A549 (cell line): Measurements from ENCODE around the gene TAF1A. TPM values are rescaled to one million over a fixed set of nuclear protein-coding genes. Genes with fewer than 3 reads are reported as not detected.

Source experiments
- ATAC-seq, 2 experiments: fragments of 200-7000 bp in 1 of 2; fragments of >200 bp in 1 of 2; cut with Nextera tagmentation in 1 of 2; cut with Tn5 transposase in 1 of 2; 3 replicates each; pipeline versions ENCODE4 v1.8.0 to v1.9.1; 2018 to 2020; ENCODE audit warnings: mild to moderate bottlenecking in 1 of 2, moderate library complexity in 1 of 2
- CTCF ChIA-PET: fragments of 300-600 bp; sonication (Branson Sonifier 250); formaldehyde crosslinking; extraction: SDS; loops from one replicate; lab custom pipeline; 2021; ENCODE audit warnings: antibody characterized with exemption, inconsistent platforms; lab: Yijun Ruan, JAX
- POLR2A ChIA-PET: fragments of 350-600 bp; formaldehyde crosslinking; extraction: SDS; loops from one replicate; lab custom pipeline; 2021; ENCODE audit warnings: antibody characterized with exemption, inconsistent platforms; lab: Yijun Ruan, JAX
- DNase-seq, 2 experiments: peaks; one replicate each; pipeline versions ENCODE4 v3.0.0 to v3.0.0-alpha.2; 2011 to 2016; ENCODE audit warnings: low read depth in 1 of 2, low spot score in 1 of 2
- FAIRE-seq: peaks from 2 replicates; lab custom pipeline; 2011; peaks lifted over from hg19 to GRCh38; lab: Jason Lieb, UNC
- H3K27ac ChIP-seq, 2 experiments: fragments of >200 bp; sonication (Bioruptor Twin); formaldehyde crosslinking; 3 replicates each; pipeline ENCODE4 v1.5.1; 2016 to 2017
- H3K4me1 ChIP-seq: fragments of >200 bp; sonication (Bioruptor Twin); formaldehyde crosslinking; 3 replicates; pipeline ENCODE4 v1.6.1; 2016
- H3K4me2 ChIP-seq: fragments of >200 bp; sonication (Bioruptor Twin); formaldehyde crosslinking; 3 replicates; pipeline ENCODE4 v1.6.1; 2016
- H3K4me3 ChIP-seq: fragments of >200 bp; sonication (Bioruptor Twin); formaldehyde crosslinking; 3 replicates; pipeline ENCODE4 v1.5.1; 2016
- H3K9me3 ChIP-seq: fragments of >200 bp; sonication (Bioruptor Twin); formaldehyde crosslinking; 3 replicates; pipeline ENCODE4 v1.6.1; 2016
- ATOH8 ChIP-seq: fragments of 250-450 bp; sonication (Bioruptor Pico); IDR thresholded peaks from 2 replicates; pipeline ENCODE4 v1.5.0; 2020; ENCODE audit warnings: low read depth, mild to moderate bottlenecking, moderate library complexity
- CBX2 ChIP-seq: fragments of 200-600 bp; sonication (generic); IDR thresholded peaks from 2 replicates; pipeline ENCODE4 v1.6.1; 2016; ENCODE audit warnings: low read depth, mild to moderate bottlenecking, borderline replicate concordance
- CBX8 ChIP-seq: fragments of 200-600 bp; sonication (generic); IDR thresholded peaks from 2 replicates; pipeline ENCODE4 v1.6.1; 2016
- CHD2 ChIP-seq: fragments of 150-350 bp; IDR thresholded peaks from 2 replicates; pipeline ENCODE4 v1.6.1; 2014; ENCODE audit warnings: low read length; ENCODE audit not compliant: partially characterized antibody
- CTCF ChIP-seq: fragments of >200 bp; sonication (Bioruptor Twin); formaldehyde crosslinking; IDR thresholded peaks from 3 replicates; pipeline ENCODE4 v1.5.1; 2016
- E2F6 ChIP-seq: IDR thresholded peaks from 2 replicates; pipeline ENCODE4 v1.6.1; 2012; ENCODE audit warnings: low read depth, borderline replicate concordance
- EP300 ChIP-seq, 2 experiments: fragments of >200 bp; sonication (Bioruptor Twin); formaldehyde crosslinking; IDR thresholded peaks; 2 replicates in 1 of 2; 3 replicates in 1 of 2; pipeline ENCODE4 v1.6.1; 2016 to 2017
- ESRRA ChIP-seq: fragments of 150-350 bp; IDR thresholded peaks from 2 replicates; pipeline ENCODE4 v1.6.1; 2014; ENCODE audit warnings: mild to moderate bottlenecking, low read length, borderline replicate concordance
- FOSL2 ChIP-seq, 2 experiments: fragments of 450-650 bp in 1 of 2; fragments of >200 bp in 1 of 2; sonication (Bioruptor Twin) in 1 of 2; formaldehyde crosslinking; IDR thresholded peaks; 2 replicates each; pipeline versions ENCODE4 v1.5.0 to v1.6.1; 2016 to 2020; ENCODE audit warnings: mild to moderate bottlenecking in 1 of 2, moderate library complexity in 1 of 2
- GATA3 ChIP-seq: IDR thresholded peaks from 2 replicates; pipeline ENCODE4 v1.6.1; 2012; ENCODE audit warnings: borderline replicate concordance
- HOXB5 ChIP-seq: fragments of 250-450 bp; sonication (Bioruptor Pico); IDR thresholded peaks from 2 replicates; pipeline ENCODE4 v1.5.0; 2020; ENCODE audit warnings: mild to moderate bottlenecking, moderate library complexity
- JUN ChIP-seq, 2 experiments: fragments of >200 bp; sonication (Bioruptor Twin); formaldehyde crosslinking; IDR thresholded peaks; 2 replicates in 1 of 2; 3 replicates in 1 of 2; pipeline ENCODE4 v1.6.1; 2016 to 2017
- MAFK ChIP-seq: fragments of 450-650 bp; IDR thresholded peaks from 2 replicates; pipeline ENCODE4 v1.6.1; 2014; ENCODE audit not compliant: partially characterized antibody
- MAZ ChIP-seq: fragments of 150-350 bp; IDR thresholded peaks from 2 replicates; pipeline ENCODE4 v1.6.1; 2014; ENCODE audit warnings: antibody characterized with exemption, low read depth, low read length, borderline replicate concordance
- NPAS2 ChIP-seq: fragments of 250-450 bp; sonication (Bioruptor Pico); IDR thresholded peaks from 2 replicates; pipeline ENCODE4 v1.8.0; 2022; ENCODE audit warnings: mild to moderate bottlenecking, moderate library complexity, borderline replicate concordance
- NR3C1 ChIP-seq: fragments of >200 bp; sonication (Bioruptor Twin); formaldehyde crosslinking; IDR thresholded peaks from 3 replicates; pipeline ENCODE4 v1.6.1; 2017
- PBX3 ChIP-seq: IDR thresholded peaks from 2 replicates; pipeline ENCODE4 v1.6.1; 2012
- REST ChIP-seq: fragments of 200-600 bp; sonication (generic); IDR thresholded peaks from 2 replicates; pipeline ENCODE4 v1.6.1; 2016; ENCODE audit warnings: antibody characterized with exemption, mild to moderate bottlenecking, moderate library complexity
- RFX5 ChIP-seq: fragments of 450-650 bp; IDR thresholded peaks from 2 replicates; pipeline ENCODE4 v1.7.1; 2014; ENCODE audit warnings: antibody characterized with exemption, mild to moderate bottlenecking, moderate library complexity
- SMC3 ChIP-seq: fragments of >200 bp; sonication (Bioruptor Twin); formaldehyde crosslinking; IDR thresholded peaks from 3 replicates; pipeline ENCODE4 v1.6.1; 2018; ENCODE audit warnings: inconsistent platforms
- SREBF2 ChIP-seq: fragments of 450-650 bp; IDR thresholded peaks from 2 replicates; pipeline ENCODE4 v1.6.1; 2014; ENCODE audit warnings: mild to moderate bottlenecking, moderate library complexity
- ZFP36 ChIP-seq: fragments of 450-650 bp; IDR thresholded peaks from 2 replicates; pipeline ENCODE4 v1.6.1; 2014; ENCODE audit warnings: borderline replicate concordance; ENCODE audit not compliant: partially characterized antibody
- ZNF302 ChIP-seq: fragments of 250-450 bp; sonication (Bioruptor Pico); IDR thresholded peaks from 2 replicates; pipeline ENCODE4 v1.9.0; 2021; ENCODE audit warnings: inconsistent platforms, mild to moderate bottlenecking, moderate library complexity
- ZSCAN20 ChIP-seq: fragments of 250-450 bp; sonication (Bioruptor Pico); IDR thresholded peaks from 2 replicates; pipeline ENCODE4 v1.8.0; 2022; ENCODE audit warnings: mild to moderate bottlenecking, moderate library complexity
- WGBS: methylation state at CpG from one replicate; pipeline ENCODE4 v1.1.6; 2017; ENCODE audit errors: missing lambda C conversion rate; 5-methylcytosine and 5-hydroxymethylcytosine counted together
- polyA plus RNA-seq, 4 experiments: library from polyadenylated mRNA; depleted of rRNA in 3 of 4; stranded (reverse); fragments of >200 nt; fragmentation: RNase III in 1 of 4; extraction: RNeasy Plus Mini Kit Qiagen cat#74134 plus additional on column Dnase treatment in 1 of 4; gene quantifications; 2 replicates in 3 of 4; 3 replicates in 1 of 4; pipeline ENCODE4 v1.2.3, GENCODE V29; 2011 to 2017

The TAF1A gene
- polyA plus RNA-seq, 2 of the 4 experiments (the other 2 are of a cell fraction), result 11.7 to 21.7 TPM

GRCh38 chr1:222529181-222529580 is 60.6 kb downstream of the TAF1A start:
- no peak for DNase-seq
- CTCF ChIA-PET, result no interaction called here
- no peak for ATAC-seq
- Histone ChIP-seq H3K4me2 (no peak overlapping the region), H3K27ac (no peak overlapping the region), H3K9me3 (no peaks in the 10 kb centered on the region), H3K4me3 (no peak overlapping the region), H3K4me1 (peaks cover 2% of the 10 kb centered on the region; the same call in 1 of the 3 replicates)
- POLR2A ChIA-PET, result no interaction called here
- no peak for TF ChIP-seq JUN (IDR thresholded peaks at IDR 0.05)
- no peak for TF ChIP-seq SMC3
- no peak for TF ChIP-seq ATOH8
- TF ChIP-seq REST, result no peak
- TF ChIP-seq NPAS2 (CRISPR knock-in tag), result no peak
- TF ChIP-seq SREBF2, result no peak
- no peak for TF ChIP-seq ESRRA
- no peak for FAIRE-seq
- WGBS, result 73% methylated on average over 3 of the region's 3 CpGs

- Histone ChIP-seq H3K4me2 (no peak overlapping the region), H3K4me3 (no peak overlapping the region), H3K9me3 (no peaks in the 10 kb centered on the region), H3K27ac (no peak overlapping the region), H3K4me1 (peaks cover 35% of the 10 kb centered on the region)
- ATAC-seq (no peak), FAIRE-seq (no peak), DNase-seq (no peak)
- 81% methylated on average over 2 of the region's 2 CpGs for WGBS
- TF ChIP-seq GATA3 (no peak), MAZ (no peak), ZFP36 (no peak), CBX2 (no peak), ZSCAN20 (no peak), EP300 (IDR thresholded peaks at IDR 0.05) (no peak)
- POLR2A ChIA-PET, result no interaction called here
- CTCF ChIA-PET, result interaction anchor here (0.6 kb wide), 1 partner anchor 1715 kb away, joined by 3 read pairs; no protein-coding TSS in a partner anchor
Observed at GRCh38 chr1:222525951-222526350, 63.8 kb downstream of the TAF1A start.

- ATAC-seq, result no peak
- POLR2A ChIA-PET, result no interaction called here
- H3K4me1 ChIP-seq, result peaks cover 41% of the 10 kb centered on the region
- CTCF ChIA-PET, result interaction anchor here (1.0 to 1.2 kb wide), 2 partner anchors 22 to 59 kb away, joined by 3 read pairs; no protein-coding TSS in a partner anchor
- TF ChIP-seq ZNF302 (CRISPR knock-in tag), result no peak
- TF ChIP-seq E2F6, result no peak
- no peak for TF ChIP-seq RFX5
- no peak for TF ChIP-seq PBX3
- no peak for TF ChIP-seq NPAS2 (CRISPR knock-in tag)
- no peak for TF ChIP-seq MAFK
- TF ChIP-seq FOSL2 (IDR thresholded peaks at IDR 0.05), result no peak
- TF ChIP-seq FOSL2 (CRISPR knock-in tag; IDR thresholded peaks at IDR 0.05), result no peak
- no peak for TF ChIP-seq CBX8
- no peak for TF ChIP-seq HOXB5
- no peak for TF ChIP-seq CHD2
- TF ChIP-seq NR3C1, result no peak
- TF ChIP-seq SREBF2, result no peak
- TF ChIP-seq CTCF, result no peak
- no peak for FAIRE-seq
- no peak for DNase-seq
- peak overlapping the region; percentile 78 to 83; a peak in 5 of 6 replicates for H3K27ac ChIP-seq
- WGBS, result 55% methylated on average over 3 of the region's 3 CpGs
- no peaks in the 10 kb centered on the region for H3K9me3 ChIP-seq
- no peak overlapping the region for H3K4me3 ChIP-seq
- H3K4me2 ChIP-seq, result no peak overlapping the region; the same call in 2 of the 3 replicates
Observed at GRCh38 chr1:222523852-222524251, 65.9 kb downstream of the TAF1A start.
